ENCODE measurements around the gene E2F8. TPM values are rescaled to one million over a fixed set of nuclear protein-coding genes. Genes with fewer than 3 reads are reported as not detected.

E2F8 gene
- total and polyA plus RNA-seq, 3 donors from 2014 or later, result 1.1 to 5.3 (median 1.3) TPM

DNA sequence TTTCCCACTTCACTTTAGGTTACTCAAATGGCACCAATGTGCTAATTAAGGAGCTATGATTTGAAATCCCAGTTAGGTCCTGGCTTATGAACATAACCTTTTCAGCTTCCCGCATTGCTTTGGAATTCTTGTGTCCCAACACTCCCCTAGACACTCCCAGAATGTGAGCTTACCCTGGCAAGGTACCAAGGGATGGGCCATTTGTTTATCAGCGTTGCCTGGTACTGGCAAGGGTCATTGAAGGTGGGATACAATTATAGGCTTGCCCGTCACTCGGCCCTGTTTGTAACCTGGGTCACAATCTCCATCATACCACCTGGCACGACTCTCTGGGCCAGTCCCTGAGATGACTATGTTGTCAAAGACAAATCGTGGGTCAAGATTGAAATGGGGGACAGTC lies 44.3 kb downstream of the E2F8 start:
- H3K36me3 ChIP-seq (ENCODE audit: low read depth, missing control alignments), result no peaks in the 10 kb centered on the region

DNA sequence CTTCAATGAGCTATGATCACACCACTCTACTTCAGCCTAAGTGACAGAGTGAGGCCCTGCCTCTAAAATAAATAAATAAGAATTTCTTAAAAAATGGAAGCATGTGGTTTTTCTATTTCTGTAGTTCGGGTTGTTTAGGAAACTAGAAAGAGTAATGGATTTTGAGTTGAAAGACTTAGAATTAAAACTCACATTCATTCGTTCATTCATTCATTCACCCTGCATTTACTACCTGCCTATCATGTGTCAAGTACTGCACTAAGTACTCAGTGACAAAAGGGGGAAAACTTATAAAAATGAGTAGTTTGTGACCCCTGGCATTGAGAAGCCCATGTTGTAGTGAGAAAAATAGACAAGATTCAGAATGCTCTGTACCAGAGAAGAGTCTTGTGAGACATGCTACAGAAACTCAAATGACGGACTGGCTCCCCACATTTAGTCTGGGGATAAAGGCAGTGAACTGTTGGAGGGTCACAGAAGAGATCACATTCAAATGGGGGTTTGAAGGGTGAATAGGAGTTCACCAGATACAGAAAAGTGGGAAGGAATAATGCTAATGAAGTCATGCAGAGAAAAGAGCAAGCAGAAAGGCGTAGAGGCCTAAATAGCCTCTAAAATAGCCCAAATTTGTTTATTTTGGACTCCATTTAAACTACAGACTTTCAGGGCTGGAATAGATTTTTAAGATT lies 46.0 kb downstream of the E2F8 start:
- Histone ChIP-seq H3K27me3 (no peaks in the 10 kb centered on the region), H3K9me3 (no peaks in the 10 kb centered on the region), H3K4me3 (no peak overlapping the region), H3K36me3 (ENCODE audit: low read depth, missing control alignments) (no peaks in the 10 kb centered on the region), H3K4me1 (no peaks in the 10 kb centered on the region), H3K27ac (no peak overlapping the region)
- TF ChIP-seq POLR2A (IDR thresholded peaks at IDR 0.05) (no peak), CTCF (IDR thresholded peaks at IDR 0.05) (no peak)
- 90 to 96% methylated on average over 4 of the region's 4 CpGs for WGBS, 2 donors
- DNase-seq, result no peak
- intact Hi-C loops (cut with DNase I; ENCODE audit: low total_unique reads), result no loop called here

More for the DNA sequence above, 44.3 kb downstream of the E2F8 start:
- no peak overlapping the region for H3K27ac ChIP-seq
- 79 to 85% methylated on average over 6 of the region's 6 CpGs for WGBS, 2 donors
- H3K4me3 ChIP-seq, result no peak overlapping the region
- H3K27me3 ChIP-seq, result no peaks in the 10 kb centered on the region
- no peaks in the 10 kb centered on the region for H3K9me3 ChIP-seq
- TF ChIP-seq POLR2A (IDR thresholded peaks at IDR 0.05) (no peak), CTCF (IDR thresholded peaks at IDR 0.05) (no peak)
- DNase-seq, result no peak
- intact Hi-C loops (cut with DNase I; ENCODE audit: low total_unique reads), result no loop called here
- H3K4me1 ChIP-seq, result no peaks in the 10 kb centered on the region

GRCh38 chr11:19193916-19194315 lies 46.8 kb downstream of the E2F8 start:
- no peak for DNase-seq
- no peak overlapping the region for H3K27ac ChIP-seq
- 41 to 59% methylated on average over 2 of the region's 2 CpGs for WGBS, 2 donors
- H3K9me3 ChIP-seq, result no peaks in the 10 kb centered on the region
- intact Hi-C loops (cut with DNase I; ENCODE audit: low total_unique reads), result no loop called here
- TF ChIP-seq POLR2A (IDR thresholded peaks at IDR 0.05) (no peak), CTCF (IDR thresholded peaks at IDR 0.05) (no peak)
- no peaks in the 10 kb centered on the region for H3K36me3 ChIP-seq (ENCODE audit: low read depth, missing control alignments)
- no peaks in the 10 kb centered on the region for H3K4me1 ChIP-seq
- no peaks in the 10 kb centered on the region for H3K27me3 ChIP-seq
- H3K4me3 ChIP-seq, result no peak overlapping the region

DNA sequence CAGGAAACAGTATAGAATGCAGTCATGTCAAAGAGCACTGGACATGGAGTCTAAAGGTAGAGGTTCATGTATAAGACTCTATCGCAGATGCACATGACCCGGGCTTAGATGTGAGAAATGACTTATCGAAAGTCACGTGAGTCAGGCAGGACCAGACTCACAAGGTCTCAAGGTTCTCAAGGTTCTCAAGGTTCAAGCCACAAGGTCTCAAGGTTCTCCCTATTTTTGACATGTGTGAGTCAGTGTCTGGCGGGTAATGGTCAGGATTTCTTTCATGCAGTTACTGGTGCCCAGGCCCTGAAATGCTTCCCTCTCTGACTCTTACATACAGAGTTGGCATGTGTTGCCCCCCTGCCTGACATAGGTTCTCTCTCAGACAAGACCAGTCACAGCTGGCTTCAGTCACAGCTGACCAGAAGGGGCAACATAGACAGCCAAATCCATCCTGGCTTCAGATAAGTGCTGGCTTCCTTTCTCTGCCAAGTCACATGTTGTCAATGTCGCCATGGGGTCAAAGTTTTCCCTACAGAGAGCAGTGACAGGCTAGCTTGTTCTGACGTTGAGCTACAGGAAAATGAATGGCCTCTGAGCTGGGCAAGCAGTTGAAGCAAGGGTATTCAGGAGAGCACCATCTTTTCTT lies 49.1 kb downstream of the E2F8 start:
- H3K4me1 ChIP-seq, result no peaks in the 10 kb centered on the region
- no peaks in the 10 kb centered on the region for H3K27me3 ChIP-seq
- no peaks in the 10 kb centered on the region for H3K36me3 ChIP-seq (ENCODE audit: low read depth, missing control alignments)
- TF ChIP-seq CTCF (IDR thresholded peaks at IDR 0.05) (no peak), POLR2A (IDR thresholded peaks at IDR 0.05) (no peak)
- H3K9me3 ChIP-seq, result no peaks in the 10 kb centered on the region
- intact Hi-C loops (cut with DNase I; ENCODE audit: low total_unique reads), result no loop called here
- 83 to 86% methylated on average over 7 of the region's 7 CpGs for WGBS, 2 donors
- DNase-seq, result no peak
- no peak overlapping the region for H3K4me3 ChIP-seq
- no peak overlapping the region for H3K27ac ChIP-seq

All from testis (tissue), 3 donors.